ENCODE measurements around the gene TNIP1. TPM values are rescaled to one million over a fixed set of nuclear protein-coding genes. Genes with fewer than 3 reads are reported as not detected.

TNIP1 gene
- total and polyA plus RNA-seq, 2 experiments from 2014 or later = 94.9 to 134 TPM

- Histone ChIP-seq H3K9me3 (ENCODE audit: low read depth) (no peaks in the 10 kb centered on the region), H3K4me3 (no peak overlapping the region), H3K27me3 (no peaks in the 10 kb centered on the region), H3K36me3 (no peaks in the 10 kb centered on the region), H3K4me1 (ENCODE audit: low read depth) (peaks cover 9% of the 10 kb centered on the region), H3K27ac (no peak overlapping the region)
- no peak for TF ChIP-seq CTCF (IDR thresholded peaks at IDR 0.05; ENCODE audit: low read depth, low read length)
- DNase-seq (ENCODE audit: low read depth in 1 of 2, low spot score in 1 of 2) = no peak
These were observed 6.7 kb upstream of the TNIP1 start for GRCh38 chr5:151087486-151087885.

GRCh38 chr5:151086905-151087360 lies 6.1 kb upstream of the TNIP1 start:
- Histone ChIP-seq H3K4me1 (ENCODE audit: low read depth) (peaks cover 14% of the 10 kb centered on the region), H3K36me3 (no peaks in the 10 kb centered on the region), H3K4me3 (no peak overlapping the region), H3K27ac (no peak overlapping the region), H3K27me3 (no peaks in the 10 kb centered on the region), H3K9me3 (ENCODE audit: low read depth) (no peaks in the 10 kb centered on the region)
- no peak for TF ChIP-seq CTCF (IDR thresholded peaks at IDR 0.05; ENCODE audit: low read depth, low read length)
- DNase-seq (ENCODE audit: low read depth in 1 of 2, low spot score in 1 of 2) = no peak

GRCh38 chr5:151086192-151086869 lies 5.5 kb upstream of the TNIP1 start:
- Histone ChIP-seq H3K27me3 (no peaks in the 10 kb centered on the region), H3K4me3 (no peak overlapping the region), H3K27ac (no peak overlapping the region), H3K4me1 (ENCODE audit: low read depth) (peaks cover 18% of the 10 kb centered on the region), H3K9me3 (ENCODE audit: low read depth) (no peaks in the 10 kb centered on the region), H3K36me3 (no peaks in the 10 kb centered on the region)
- no peak for TF ChIP-seq CTCF (IDR thresholded peaks at IDR 0.05; ENCODE audit: low read depth, low read length)
- no peak for DNase-seq (ENCODE audit: low read depth in 1 of 2, low spot score in 1 of 2)

GRCh38 chr5:151085517-151086041 lies 4.7 kb upstream of the TNIP1 start:
- H3K4me3 ChIP-seq = no peak overlapping the region
- no peak for TF ChIP-seq CTCF (IDR thresholded peaks at IDR 0.05; ENCODE audit: low read depth, low read length)
- peak; percentile 44 to 82 for DNase-seq (ENCODE audit: low read depth in 1 of 2, low spot score in 1 of 2)
- H3K4me1 ChIP-seq (ENCODE audit: low read depth) = peaks cover 18% of the 10 kb centered on the region
- peak overlapping the region; percentile 59 for H3K27ac ChIP-seq
- H3K27me3 ChIP-seq = no peaks in the 10 kb centered on the region
- H3K36me3 ChIP-seq = no peaks in the 10 kb centered on the region
- H3K9me3 ChIP-seq (ENCODE audit: low read depth) = no peaks in the 10 kb centered on the region

GRCh38 chr5:151084363-151084762 lies 3.5 kb upstream of the TNIP1 start:
- Histone ChIP-seq H3K27ac (no peak overlapping the region), H3K4me3 (no peak overlapping the region), H3K4me1 (ENCODE audit: low read depth) (peaks cover 22% of the 10 kb centered on the region), H3K27me3 (no peaks in the 10 kb centered on the region), H3K36me3 (no peaks in the 10 kb centered on the region), H3K9me3 (ENCODE audit: low read depth) (no peaks in the 10 kb centered on the region)
- no peak for TF ChIP-seq CTCF (IDR thresholded peaks at IDR 0.05; ENCODE audit: low read depth, low read length)
- peak in 1 of 2 donors; percentile 83 for DNase-seq (ENCODE audit: low read depth in 1 of 2, low spot score in 1 of 2)
